GM19035 (cell line): ENCODE results near the gene CFAP73.
"Not testable (repeated sequence)": the region's sequence is repeated elsewhere in the genome, so short reads cannot be mapped to it uniquely, and the experiment has no call there.

Source experiments
- ATAC-seq: cut with Tn5 transposase; IDR thresholded peaks from one replicate; pipeline ENCODE4 v1.9.1; 2021; ENCODE audit not compliant: unreplicated experiment

Gene CFAP73

DNA sequence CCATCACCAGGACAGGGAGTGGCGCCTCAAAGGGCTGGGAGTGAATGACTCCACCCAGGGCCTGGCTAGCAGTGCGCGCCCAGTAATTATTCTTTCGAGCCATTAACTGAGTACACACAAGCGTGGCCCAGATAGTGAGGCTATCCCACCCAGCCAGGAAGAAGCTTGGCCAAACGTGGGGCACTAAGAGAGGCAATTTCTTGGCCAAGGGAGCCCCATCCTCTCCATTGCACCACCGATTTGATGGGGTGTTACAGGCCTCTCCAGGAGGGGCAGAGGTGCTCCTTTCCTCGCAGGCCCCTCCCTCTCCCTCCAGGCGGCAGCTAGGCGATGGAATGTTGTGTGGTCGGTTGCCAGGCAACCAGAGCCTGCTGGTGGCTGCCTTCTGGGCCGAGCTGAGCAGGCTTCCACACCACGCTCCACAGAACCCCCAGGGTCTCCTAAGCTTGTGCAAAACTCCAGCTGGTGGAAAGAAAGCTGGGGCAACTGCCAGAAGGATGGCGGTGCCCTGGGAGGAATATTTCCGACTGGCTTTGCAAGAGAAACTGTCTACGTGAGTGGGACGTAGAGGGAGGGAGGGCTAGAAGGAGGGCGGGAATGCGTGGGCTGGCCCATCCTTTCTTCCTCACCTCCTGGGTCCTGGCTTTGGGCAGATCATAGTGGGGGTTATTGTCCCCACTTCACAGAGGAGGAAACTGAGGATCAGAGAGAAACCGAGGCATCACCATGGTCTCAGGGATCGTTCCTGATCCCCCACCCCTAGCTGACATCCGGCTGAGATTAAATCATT lies at the start of gene CFAP73:
Gene CFAP73 (plus strand): TSS at position 364 of the 790 bp plus-strand sequence. CDS start 134 bp downstream, at position 498.
- ATAC-seq = no peak

- no peak for ATAC-seq
These were observed 49.8 kb upstream of the CFAP73 start for GRCh38 chr12:113099764-113100163.

DNA sequence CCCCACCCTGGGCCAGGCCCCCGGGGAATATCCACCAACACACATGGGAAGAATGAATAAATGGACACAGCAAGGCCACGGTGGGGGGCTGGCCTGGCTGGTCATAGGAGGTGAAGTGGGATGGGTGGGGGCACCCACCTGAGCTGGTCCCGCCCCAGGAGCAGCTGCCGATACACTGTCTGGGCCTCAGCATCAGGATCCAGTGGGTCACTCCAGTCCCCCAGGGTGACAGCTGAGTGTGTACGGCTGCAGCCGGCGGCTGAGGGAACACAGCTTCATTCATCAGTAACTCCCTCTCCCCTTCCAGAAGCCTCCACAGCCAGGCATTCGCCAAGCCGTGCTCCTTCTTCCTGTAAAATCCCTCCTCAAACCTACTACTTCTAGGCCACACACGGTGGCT lies 47.8 kb upstream of the CFAP73 start:
- no peak for ATAC-seq

DNA sequence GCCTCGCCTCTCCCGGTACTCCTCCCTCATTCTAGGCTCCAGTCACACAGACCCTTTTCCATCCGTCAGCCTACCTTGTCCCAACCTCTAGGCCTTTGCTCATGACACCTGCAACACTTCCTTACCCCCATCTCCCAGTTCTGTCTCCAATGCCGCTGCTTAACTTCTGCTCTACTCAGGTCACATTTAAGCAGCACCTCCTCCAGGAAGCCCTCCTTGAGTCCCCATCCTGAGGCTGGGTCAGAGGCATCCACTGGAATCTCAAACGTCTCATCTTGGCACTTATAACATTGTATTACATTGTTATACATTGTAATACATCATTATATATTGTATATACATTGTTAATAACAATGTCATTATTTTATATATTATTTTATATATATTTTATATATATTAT lies 46.7 kb upstream of the CFAP73 start:
- ATAC-seq = no peak

DNA sequence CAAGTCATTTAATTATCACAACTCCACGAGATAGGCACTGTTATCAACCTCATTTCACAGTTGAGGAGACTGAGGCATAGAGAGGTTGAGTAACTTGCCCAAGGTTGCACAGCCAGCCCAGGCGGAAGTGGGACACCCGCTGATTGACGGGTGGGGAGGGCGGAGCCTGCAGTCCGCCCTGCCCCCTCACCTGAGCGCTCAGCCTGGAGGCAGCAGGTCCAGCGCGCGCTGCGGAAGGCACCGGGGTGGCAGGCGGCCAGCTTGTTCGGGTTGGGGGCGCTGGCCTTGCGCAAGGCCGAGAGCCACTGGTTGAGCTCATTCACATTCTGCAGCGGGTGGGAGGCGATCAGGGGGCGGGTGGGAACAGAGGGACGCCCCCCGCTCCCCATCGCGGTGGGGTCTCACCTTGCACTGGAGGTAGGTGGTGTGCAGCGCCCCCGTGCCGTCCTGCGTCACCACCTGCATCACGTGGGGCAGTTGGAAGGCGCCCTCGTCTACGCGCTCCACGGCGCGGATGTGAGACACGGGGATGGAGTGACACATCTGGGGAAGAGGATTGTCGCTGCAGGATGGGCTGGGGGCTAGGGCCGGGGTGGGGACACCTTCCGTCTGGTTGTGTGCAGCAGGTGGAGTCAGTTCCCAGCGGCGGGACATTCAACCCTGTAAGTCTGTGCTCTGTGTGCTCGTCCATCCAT lies 45.6 kb upstream of the CFAP73 start:
- peak; percentile 46 for ATAC-seq

DNA sequence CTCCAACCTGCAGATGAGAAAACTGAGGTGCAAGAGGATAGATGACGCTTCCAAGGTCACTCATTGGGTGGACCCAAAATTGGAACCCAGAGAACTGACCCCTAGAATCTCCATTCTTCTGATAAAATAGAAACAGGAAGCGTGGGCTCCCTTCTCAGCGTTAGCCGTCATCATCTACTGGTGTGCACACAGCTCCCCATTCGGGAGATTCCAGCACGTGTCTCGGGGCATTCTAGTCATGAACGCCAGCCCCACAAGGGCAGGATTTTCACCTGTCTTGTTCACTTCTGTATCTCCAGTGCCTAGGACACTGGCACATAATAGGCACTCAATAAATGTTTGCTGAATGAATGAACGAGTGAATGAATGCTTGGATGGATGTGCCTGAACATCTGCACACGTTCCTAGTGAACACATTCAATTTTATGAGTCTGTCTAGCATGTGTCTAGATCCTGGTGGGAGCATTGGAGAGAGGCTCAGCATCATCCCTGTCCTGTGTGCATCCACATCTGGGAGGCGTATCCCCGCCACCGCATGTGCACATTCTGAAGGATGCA lies 44.5 kb upstream of the CFAP73 start:
- ATAC-seq = no peak

- no peak for ATAC-seq
These were observed 43.8 kb upstream of the CFAP73 start for GRCh38 chr12:113105606-113106271.

DNA sequence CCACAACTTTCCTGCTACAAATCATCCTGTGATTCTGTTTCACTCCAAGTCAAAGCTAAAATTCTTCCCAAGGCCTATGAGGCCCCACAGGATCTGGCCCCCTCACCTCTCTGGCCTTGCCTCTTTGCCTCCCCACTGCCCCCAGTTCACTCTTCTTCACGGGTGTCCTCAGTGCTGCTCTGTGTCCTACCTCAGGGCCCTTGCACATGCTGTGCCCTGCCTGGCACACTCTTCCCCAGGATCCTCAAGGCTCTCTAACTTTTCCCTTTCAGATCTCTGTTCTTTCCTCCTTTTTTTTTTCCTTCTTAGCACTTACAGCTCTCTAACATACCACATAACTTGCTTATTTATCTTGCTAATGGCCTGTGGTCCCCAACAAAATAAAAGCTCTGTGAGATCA lies 43.2 kb upstream of the CFAP73 start:
- ATAC-seq = no peak

GRCh38 chr12:113108308-113108707 lies 41.2 kb upstream of the CFAP73 start:
- ATAC-seq = no peak

GRCh38 chr12:113109360-113109759 lies 40.2 kb upstream of the CFAP73 start:
- no peak for ATAC-seq

DNA sequence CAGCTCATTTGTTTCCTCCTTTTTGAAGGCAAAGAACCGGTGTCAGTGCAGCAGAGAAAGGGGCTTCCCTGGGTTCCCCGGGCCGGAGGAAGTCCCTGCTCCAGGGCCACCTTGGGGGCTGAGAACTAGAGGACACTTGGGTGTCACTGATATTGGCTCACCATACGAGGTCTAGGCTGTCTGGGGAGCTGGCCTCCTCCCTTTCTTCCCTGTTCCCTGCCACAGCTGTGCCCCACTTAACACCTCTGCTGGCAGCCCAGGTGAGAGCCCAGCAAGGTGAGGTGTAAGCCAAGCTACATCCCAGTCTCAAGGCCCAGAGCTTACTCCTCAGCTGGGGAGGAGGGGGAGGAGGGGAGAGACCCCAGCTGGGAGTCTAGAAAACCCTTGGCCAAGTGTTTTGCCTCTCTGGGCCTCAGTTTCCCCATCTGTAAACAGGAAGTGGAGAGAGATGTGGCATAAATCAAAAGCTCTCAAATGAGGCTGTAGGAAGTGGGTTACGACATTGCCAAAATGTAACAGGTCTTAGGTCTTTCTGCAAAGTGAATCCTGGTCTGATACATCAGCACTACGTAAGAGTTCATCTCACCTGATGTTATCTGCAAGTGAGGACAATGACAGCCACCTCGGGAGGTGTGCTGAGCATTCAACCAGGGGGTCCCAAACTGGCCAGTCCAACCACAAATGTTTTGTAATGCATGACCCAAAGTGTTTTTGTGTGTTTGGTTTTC lies 39.5 kb upstream of the CFAP73 start:
- ATAC-seq = no peak

DNA sequence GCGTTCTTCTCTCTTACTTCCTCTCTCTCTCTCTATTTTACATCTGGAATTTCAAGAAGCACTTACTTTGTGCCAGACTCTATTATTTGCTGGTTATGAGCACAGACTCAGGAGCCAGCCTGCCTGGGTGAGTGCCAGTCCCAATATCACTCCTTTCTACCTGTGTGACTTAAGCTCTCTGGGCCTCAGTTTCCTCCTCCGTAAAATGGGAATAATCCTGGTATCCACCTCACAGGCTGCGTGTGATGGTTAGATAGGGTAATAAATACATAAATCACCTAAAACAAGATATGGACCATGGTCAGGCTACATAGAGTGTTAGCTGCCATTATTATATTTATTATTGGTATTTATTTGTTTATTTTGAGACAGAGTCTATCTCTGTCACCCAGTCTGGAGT lies 38.3 kb upstream of the CFAP73 start:
- ATAC-seq = no peak

- ATAC-seq = no peak
These were observed 37.3 kb upstream of the CFAP73 start for GRCh38 chr12:113112043-113112899.

DNA sequence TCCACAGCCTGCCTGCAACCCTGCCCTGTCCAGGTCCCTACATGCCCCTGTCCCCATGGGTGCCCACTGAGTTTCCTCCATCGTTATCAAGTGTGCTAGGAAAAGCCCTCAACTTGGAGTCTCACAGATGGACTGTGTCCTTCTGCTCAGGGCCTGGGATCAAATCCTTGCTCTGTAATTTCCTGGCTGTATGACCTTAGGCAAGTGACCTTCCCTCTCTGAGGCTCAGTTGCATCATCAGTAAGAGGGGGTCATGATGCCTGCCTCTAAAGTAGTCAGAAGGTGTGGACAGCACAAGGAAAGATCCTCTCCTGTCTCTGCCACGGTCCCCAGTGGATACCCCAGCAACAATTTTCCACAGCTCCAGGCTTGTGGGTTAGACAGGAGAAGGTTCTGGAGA lies 36.1 kb upstream of the CFAP73 start:
- ATAC-seq = no peak

GRCh38 chr12:113114447-113115178 lies 34.9 kb upstream of the CFAP73 start:
- ATAC-seq = no peak

GRCh38 chr12:113115455-113116126 lies 33.9 kb upstream of the CFAP73 start:
- no peak for ATAC-seq

- no peak for ATAC-seq
These were observed 32.6 kb upstream of the CFAP73 start for GRCh38 chr12:113116875-113117274.

DNA sequence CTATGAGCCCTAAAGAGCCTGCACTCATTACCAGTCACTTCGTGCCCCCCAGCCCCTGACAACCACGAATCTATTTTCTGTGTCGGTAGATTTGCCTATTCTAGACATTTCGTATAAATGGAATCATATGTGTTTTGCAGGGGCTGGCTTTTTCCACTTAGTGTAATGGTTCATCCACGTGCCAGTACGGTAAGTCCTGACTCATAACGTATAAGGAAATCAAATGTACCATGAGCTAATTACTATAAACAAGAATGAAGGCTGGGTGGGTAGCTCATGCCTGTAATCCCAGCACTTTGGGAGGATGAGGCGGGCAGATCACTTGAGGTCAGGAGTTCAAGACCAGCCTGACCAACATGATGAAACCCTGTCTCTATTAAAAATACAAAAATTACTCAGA lies 31.8 kb upstream of the CFAP73 start:
- ATAC-seq = not testable (repeated sequence)

DNA sequence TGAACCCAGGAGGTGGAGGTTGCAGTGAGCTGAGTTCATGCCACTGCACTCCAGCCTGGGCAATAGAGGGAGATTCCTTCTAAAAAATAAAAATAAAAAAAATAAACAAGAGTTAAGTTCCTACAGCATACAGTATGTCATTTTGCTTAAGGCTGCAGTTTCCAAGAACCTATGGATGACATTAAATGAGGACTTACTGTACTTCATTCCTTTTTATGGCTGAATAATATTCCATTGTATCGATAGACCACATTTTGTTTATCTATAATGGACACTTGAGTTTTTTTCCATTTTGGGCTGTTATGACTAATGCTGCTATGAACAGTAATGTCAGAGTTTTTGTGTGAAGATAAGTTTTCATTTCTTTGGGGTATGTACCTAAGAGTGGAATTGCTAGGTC lies 31.4 kb upstream of the CFAP73 start:
- no peak for ATAC-seq
